SKM-1 (cell line): ENCODE data around the gene RERE.
"Not testable (repeated sequence)": the region's sequence is repeated elsewhere in the genome, so short reads cannot be mapped to it uniquely, and the experiment has no call there.

Source experiments
- DNase-seq: peaks from one replicate; lab custom pipeline; 2025; ENCODE audit not compliant: unreplicated experiment; lab: John Stamatoyannopoulos, UW

Gene RERE

GRCh38 chr1:8844501-8845006 lies 27.1 kb upstream of the RERE start:
- no peak for DNase-seq

GRCh38 chr1:8841395-8841794 lies 24.0 kb upstream of the RERE start:
- DNase-seq, result no peak

DNA sequence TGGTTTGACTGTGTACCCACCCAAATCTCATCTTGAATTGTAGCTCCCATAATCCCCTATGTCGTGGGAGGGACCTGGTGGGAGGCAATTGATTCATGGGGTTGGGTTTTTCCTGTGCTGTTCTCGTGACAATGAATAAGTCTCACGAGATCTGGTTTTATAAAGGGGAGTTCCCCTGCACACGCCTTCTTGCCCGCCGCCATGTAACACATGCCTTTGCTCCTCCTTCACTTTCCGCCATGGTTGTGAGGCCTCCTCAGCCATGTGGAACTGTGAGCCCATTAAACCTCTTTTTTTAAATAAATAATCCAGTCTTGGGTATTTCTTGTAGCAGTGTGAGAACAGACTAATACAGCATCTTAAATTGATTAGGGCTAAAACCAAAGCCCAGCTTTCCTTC lies 22.6 kb upstream of the RERE start:
- DNase-seq, result no peak

DNA sequence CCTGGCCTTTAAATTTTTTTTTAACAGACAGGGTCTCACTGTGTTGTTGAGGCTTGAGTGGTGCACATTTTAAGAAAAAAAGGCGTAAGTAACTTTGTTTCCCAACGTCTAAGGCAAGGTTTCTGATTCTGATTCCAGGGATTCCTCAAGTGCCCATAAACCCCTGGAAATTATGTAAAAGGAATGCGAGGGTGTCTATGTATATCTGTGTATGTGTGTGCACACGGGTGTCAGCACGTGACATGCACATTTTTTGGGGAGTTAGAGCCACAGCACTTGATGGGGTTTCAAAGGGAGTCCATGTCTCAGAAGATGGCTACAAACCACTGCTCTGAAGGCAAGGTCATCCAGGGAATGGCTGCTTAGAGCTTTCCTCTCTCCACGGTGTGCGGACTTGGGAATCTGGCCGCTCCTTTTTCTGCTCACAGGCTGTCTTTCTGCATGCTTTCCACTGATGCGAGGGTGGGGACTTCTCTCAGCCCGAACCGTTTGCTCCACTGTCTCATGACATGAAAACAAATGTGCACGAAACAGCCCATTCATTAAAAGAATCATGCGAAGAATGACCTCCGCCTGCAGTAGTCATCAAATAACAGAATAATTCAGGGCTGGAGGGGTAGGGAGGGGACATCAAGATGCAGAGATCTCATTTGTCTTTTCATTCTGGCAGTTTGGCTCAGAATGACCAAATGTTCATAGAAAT lies 18.7 kb upstream of the RERE start:
- no peak for DNase-seq

DNA sequence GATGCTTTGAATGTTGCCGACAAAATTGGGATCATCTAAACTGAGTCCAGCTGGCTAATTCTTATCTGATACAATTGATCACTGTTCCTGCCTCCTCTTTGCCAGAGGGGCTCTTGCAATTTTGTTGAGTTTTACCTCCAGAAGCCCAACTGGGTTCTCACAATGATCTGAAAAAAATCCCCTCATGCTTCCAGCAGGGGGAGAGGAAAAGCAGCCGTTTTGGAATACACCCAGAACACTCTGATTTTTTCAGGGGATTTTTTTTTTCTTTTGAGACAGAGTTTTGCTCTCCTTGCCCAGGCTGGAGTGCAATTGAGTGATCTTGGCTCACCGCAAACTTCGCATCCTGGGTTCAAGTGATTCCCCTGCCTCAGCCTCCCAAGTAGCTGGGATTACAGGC lies 13.9 kb upstream of the RERE start:
- DNase-seq, result no peak

- DNase-seq, result not testable (repeated sequence)
Observed at GRCh38 chr1:8830732-8831131, 13.3 kb upstream of the RERE start.

DNA sequence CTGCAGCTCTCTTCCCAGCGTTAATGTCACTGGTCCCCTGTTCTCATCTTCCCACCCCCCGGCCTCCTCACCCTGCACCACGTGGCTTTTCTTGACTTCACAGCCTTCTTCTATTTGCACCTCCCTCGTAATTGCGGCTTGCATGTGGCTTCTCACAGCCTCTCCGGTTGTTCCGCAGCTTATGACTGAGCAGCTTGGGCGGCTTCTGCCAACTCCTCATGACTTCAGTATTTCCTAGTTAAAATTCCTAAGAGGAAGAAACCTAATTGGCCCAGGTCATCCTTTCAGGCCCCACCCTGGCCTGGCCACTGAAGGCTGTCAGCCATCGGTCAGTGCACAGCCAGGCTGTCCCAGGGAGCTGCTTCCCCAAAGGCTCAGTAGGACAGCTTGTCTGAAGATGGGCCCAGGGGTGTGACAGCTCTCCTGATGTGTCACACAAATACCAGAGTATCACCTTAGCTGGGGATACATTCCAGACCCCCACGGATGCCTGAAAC lies 8.6 kb upstream of the RERE start:
- DNase-seq, result no peak

DNA sequence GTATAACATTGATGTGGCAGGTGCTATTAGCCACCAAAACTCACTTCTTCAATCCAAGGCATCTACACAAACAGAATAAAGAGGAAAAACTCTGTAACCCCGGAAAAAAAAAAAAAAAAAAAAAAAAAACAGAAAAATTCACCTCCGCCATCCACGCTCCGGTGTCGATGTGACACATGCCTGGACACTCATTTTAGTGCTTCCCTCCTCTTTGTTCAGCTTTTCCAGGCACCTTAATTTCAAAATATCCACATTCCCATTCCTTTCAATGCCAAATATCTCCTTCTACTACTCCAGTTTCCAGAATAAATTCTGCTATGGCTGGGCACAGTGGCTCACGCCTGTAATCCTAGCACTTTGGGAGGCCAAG lies 5.8 kb upstream of the RERE start:
- DNase-seq, result no peak

DNA sequence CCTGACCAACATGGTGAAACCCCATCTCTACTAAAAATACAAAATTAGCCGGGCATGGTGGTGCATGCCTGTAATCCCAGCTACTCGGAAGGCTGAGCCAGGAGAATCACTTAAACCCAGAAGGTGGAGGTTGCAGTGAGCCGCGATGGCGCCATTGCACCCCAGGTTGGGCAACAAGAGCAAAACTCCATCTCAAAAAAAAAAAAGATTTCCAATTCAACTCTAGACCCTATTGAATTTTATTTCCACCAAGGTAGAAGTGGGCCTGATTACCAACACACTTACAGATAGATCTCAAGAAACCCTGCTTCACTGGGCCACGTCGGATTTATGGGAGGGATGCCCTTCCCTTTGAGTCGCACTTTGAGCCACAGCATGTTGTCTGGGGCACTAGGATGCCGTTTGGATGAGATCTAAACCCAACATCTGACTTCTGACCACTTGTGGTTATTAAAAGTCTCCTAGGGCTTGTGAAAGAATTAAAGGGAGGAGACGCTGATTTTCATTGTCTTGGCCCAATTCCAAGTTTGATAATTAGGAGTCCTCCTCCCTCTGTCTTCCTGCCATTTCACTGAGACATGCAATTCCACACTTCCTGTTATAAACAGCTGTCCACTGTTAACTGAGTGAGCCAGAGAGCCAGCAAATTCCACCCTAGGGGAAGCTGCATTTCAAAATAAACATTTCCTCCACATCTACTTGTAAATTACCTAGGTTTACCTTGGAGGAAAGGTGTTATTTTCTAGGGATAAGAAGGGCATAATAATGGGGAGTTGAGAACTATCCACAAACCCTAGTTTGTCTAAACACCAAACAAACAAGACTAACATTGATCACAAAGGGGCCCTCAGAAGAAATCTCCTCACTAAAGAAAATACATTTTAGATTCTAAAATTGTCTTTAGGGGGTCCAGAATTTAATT lies 5.2 kb upstream of the RERE start:
- no peak for DNase-seq

DNA sequence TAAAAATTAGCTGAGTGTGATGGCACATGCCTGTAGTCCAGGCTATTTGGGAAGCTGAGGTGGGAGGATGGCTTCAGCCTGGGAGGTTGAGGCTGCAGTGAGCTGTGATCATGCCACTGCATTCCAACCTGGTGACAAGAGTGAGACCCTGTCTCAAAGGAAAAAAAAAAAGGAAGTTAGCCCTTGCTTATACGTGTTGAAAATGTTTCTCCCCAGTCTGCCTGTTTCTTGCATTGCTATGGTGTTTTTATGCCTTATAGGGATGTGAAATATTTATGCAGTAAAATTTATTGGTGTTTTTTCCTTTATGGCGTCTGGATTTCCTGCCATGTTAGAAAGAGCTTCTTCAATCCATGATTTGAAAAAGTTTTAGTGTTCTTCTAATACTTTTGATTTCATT lies 3.6 kb upstream of the RERE start:
- DNase-seq, result no peak

GRCh38 chr1:8818789-8819188 lies 1.3 kb upstream of the RERE start:
- not testable (repeated sequence) for DNase-seq

- no peak for DNase-seq
Observed at GRCh38 chr1:8818325-8818775, 910 bp upstream of the RERE start.

- no peak for DNase-seq
Observed at GRCh38 chr1:8816831-8817411, 519 bp downstream of the RERE start.

DNA sequence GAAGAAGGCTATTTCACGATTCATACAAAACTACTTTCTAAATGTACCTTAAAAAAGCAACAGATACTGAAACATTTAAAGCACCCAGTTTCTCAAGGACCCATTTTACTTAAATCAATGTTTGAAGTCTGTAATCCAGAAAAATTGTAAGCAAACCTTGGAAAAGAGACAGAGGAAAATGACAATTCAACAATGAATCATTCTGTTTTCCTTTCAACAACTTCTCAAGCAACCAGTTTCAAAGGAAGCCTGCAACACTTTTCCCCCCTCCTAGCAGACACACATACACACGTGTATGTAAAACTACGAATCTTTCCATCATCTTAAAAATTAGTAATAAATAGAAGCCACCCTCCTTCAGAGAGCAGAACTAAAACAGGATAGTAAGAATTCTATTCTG lies 1.2 kb downstream of the RERE start:
- DNase-seq, result no peak

DNA sequence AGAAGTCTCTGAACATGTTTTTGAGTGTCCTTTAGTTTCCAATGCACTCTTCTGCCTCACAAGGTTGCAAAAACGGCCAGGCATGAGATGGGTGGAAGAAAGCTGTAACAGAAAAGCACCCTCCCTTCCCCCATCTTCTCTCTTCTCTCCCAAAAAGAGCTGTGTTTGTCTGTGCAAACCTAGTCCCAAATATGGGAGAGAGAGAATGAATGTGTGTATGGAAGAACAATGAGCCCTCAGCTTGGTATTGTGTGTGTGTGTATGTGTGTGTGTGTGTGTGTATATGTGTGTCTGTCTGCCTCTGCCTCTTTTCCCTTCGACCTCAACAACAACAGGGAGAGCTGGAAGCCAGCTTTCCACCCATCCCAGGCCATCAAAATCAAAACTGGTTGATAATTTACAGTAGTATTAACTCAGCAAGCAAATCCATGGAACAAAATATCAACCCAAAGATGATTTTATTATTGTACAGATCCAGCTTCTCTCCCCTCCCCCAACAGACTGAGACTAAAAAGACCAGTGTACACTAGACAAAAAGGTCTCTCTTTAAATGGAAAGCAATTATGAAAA lies 1.8 kb downstream of the RERE start:
- DNase-seq, result no peak

DNA sequence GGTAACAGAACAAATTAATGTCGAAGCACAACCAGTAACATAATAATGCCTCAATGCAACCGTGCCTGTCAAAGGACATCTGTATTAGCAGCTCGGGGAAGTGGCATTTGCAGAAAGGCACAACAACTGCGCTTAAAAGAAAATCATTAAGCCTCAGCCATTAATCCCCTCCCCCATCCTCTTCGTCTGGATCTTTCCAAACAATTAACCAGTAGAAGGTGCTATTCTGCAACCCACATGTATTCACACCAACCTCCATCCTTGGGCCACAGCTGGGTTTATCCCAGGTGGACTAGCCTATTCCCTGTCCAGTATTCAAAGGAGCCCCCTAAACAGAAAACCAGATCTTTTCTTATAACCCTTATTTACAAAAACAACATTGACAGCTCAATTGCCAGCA lies 2.6 kb downstream of the RERE start:
- DNase-seq, result no peak

GRCh38 chr1:8813991-8814390 lies 3.4 kb downstream of the RERE start:
- DNase-seq, result no peak

- DNase-seq, result no peak
Observed at GRCh38 chr1:8813016-8813763, 4.2 kb downstream of the RERE start.

DNA sequence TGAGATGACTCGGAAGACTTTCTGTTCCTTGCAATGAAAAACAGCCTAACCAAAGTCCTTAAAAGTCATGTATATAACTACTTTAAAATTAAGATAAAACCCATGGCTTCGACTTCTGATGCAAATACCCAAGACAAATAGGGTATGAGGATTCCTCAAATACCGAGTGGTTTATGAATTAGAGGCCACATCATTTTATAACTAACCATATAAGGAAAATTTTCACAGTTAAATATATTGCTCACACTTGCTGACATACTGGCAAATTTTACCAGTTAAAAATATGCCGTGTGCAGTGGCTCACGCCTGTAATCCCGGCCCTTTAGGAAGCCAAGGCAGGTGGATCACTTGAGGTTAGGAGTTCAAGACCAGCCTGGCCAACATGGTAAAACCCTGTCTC lies 5.4 kb downstream of the RERE start:
- no peak for DNase-seq

- no peak for DNase-seq
Observed at GRCh38 chr1:8810987-8811386, 6.5 kb downstream of the RERE start.

DNA sequence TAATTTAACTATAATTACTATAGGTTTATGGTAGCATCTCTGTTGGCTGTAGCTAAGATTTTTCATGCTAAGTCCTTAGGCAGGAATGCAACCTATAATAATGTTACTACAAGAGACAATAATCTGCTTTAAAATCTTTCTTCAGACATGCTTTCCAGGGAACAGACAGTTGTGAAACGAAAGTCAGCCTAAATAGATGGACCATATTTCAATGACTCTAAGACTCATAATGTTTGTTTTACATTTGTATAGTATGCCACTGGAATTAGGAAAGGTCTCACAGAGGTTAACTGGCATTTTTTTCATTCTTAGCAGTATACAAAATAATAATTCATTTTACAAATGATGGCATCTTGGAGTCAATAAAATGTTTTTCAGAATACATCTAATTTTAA lies 8.1 kb downstream of the RERE start:
- DNase-seq, result no peak
